Naive thymus-derived CD8-positive, alpha-beta T cell (primary cell): Measurements from ENCODE around the gene TRAP1. TPM values are rescaled to one million over a fixed set of nuclear protein-coding genes. Genes with fewer than 3 reads are reported as not detected.
A peak's percentile ranks its signal among the peaks of the same experiment; 100 is the strongest.
"Not testable (repeated sequence)": the region's sequence is repeated elsewhere in the genome, so short reads cannot be mapped to it uniquely, and the experiment has no call there.

Source experiments
- ATAC-seq, 2 donors: fragments of 150-1000 bp; cut with Tn5 transposase in 1 of 2; sonication (Bioruptor Pico), chemical (Tn5 transposase) in 1 of 2; 1 replicate in 1 of 2; 2 replicates in 1 of 2; pipeline ENCODE4 v1.10.0; 2021; ENCODE audit warnings: mild to moderate bottlenecking in 2 of 2, moderate library complexity in 2 of 2
- POLR2A ChIA-PET: fragments of 350-600 bp; sonication (Branson Sonifier 250); formaldehyde crosslinking; loops from one replicate; lab custom pipeline; 2021; ENCODE audit warnings: antibody characterized with exemption; lab: Charles Lee
- DNase-seq, 10 donors: peaks; one replicate each; pipeline versions ENCODE4 v3.0.0 to v3.0.0-alpha.2; 2020 to 2022
- H3K27ac Mint-ChIP-seq, 10 donors: one replicate each; pipeline ENCODE4 v1.8.0; 2020 to 2022; ENCODE audit warnings: mild to moderate bottlenecking in 10 of 10, mixed read lengths in 10 of 10, moderate library complexity in 4 of 10, inconsistent platforms in 1 of 10
- H3K27me3 Mint-ChIP-seq, 5 donors: one replicate each; pipeline ENCODE4 v1.8.0; 2021 to 2022; ENCODE audit warnings: mixed read lengths in 5 of 5
- H3K36me3 Mint-ChIP-seq, 3 donors: one replicate each; pipeline ENCODE4 v1.8.0; 2020 to 2022; ENCODE audit warnings: mixed read lengths in 3 of 3, mild to moderate bottlenecking in 2 of 3, inconsistent platforms in 1 of 3
- H3K4me1 Mint-ChIP-seq, 4 donors: one replicate each; pipeline ENCODE4 v1.8.0; 2021 to 2022; ENCODE audit warnings: mixed read lengths in 4 of 4
- H3K4me3 Mint-ChIP-seq, 10 donors: one replicate each; pipeline ENCODE4 v1.8.0; 2020 to 2022; ENCODE audit warnings: mild to moderate bottlenecking in 10 of 10, mixed read lengths in 10 of 10, moderate library complexity in 6 of 10, inconsistent platforms in 1 of 10
- H3K9me3 Mint-ChIP-seq, 9 donors: one replicate each; pipeline ENCODE4 v1.8.0; 2020 to 2022; ENCODE audit warnings: mixed read lengths in 9 of 9, mild to moderate bottlenecking in 3 of 9, inconsistent platforms in 1 of 9, moderate library complexity in 1 of 9
- polyA plus RNA-seq, 3 donors: library from polyadenylated mRNA; unstranded; fragments of 300-500 nt; fragmentation: Illumina TruSeq; gene quantifications; one replicate each; pipeline ENCODE4 v1.2.3, GENCODE V29; 2021
- total RNA-seq, 8 experiments: library from RNA in 2 of 8; stranded (reverse) in 2 of 8; gene quantifications; one replicate each; pipeline ENCODE4 v1.2.3 and lab custom pipeline; 2021 to 2026

Gene TRAP1
- total and polyA plus RNA-seq, 5 experiments from 2014 or later: 57.1 to 158 (median 79.1) TPM

- Mint-ChIP-seq H3K9me3 (no peaks in the 10 kb centered on the region), H3K4me3 (no peak overlapping the region), H3K27ac (peak overlapping the region in 5 of 10 donors; percentile 38 to 92 (median 84)), H3K36me3 (peaks cover 0 to 43% (median 4%) of the 10 kb centered on the region in 3 donors), H3K4me1 (peaks cover 13 to 29% (median 22%) of the 10 kb centered on the region in 4 donors), H3K27me3 (no peaks in the 10 kb centered on the region)
- DNase-seq: peak in 1 of 10 donors; percentile 63
- POLR2A ChIA-PET: no interaction called here
- ATAC-seq: no peak
These were observed 53.0 kb downstream of the TRAP1 start for GRCh38 chr16:3664187-3664896.

GRCh38 chr16:3662601-3663000 lies 54.7 kb downstream of the TRAP1 start:
- Mint-ChIP-seq H3K9me3 (no peaks in the 10 kb centered on the region), H3K4me3 (no peak overlapping the region), H3K36me3 (peaks cover 0 to 53% (median 4%) of the 10 kb centered on the region in 3 donors), H3K27me3 (no peaks in the 10 kb centered on the region), H3K27ac (peak overlapping the region in 3 of 10 donors; percentile 14 to 53 (median 47)), H3K4me1 (peaks cover 13 to 22% (median 17%) of the 10 kb centered on the region in 4 donors)
- DNase-seq: peak in 1 of 10 donors; percentile 62
- ATAC-seq: no peak
- POLR2A ChIA-PET: no interaction called here

- H3K36me3 Mint-ChIP-seq: peaks cover 0 to 60% (median 4%) of the 10 kb centered on the region in 3 donors
- peaks cover 12 to 20% (median 17%) of the 10 kb centered on the region in 4 donors for H3K4me1 Mint-ChIP-seq
- H3K9me3 Mint-ChIP-seq: no peaks in the 10 kb centered on the region
- ATAC-seq (no peak), DNase-seq (no peak)
- POLR2A ChIA-PET: no interaction called here
- H3K4me3 Mint-ChIP-seq: no peak overlapping the region
- H3K27ac Mint-ChIP-seq: no peak overlapping the region
- H3K27me3 Mint-ChIP-seq: no peaks in the 10 kb centered on the region
These were observed 55.4 kb downstream of the TRAP1 start for GRCh38 chr16:3661922-3662321.

GRCh38 chr16:3661311-3661710 lies 56.0 kb downstream of the TRAP1 start:
- POLR2A ChIA-PET: no interaction called here
- peaks cover 0 to 64% (median 4%) of the 10 kb centered on the region in 3 donors for H3K36me3 Mint-ChIP-seq

GRCh38 chr16:3659251-3659650 lies 58.1 kb downstream of the TRAP1 start:
- H3K27me3 Mint-ChIP-seq: no peaks in the 10 kb centered on the region
- POLR2A ChIA-PET: interaction anchor here (0.6 kb wide), 1 partner anchor 35 kb away, joined by 4 read pairs; no protein-coding TSS in a partner anchor
- peaks cover 0 to 2% (median under 1%) of the 10 kb centered on the region in 4 donors for H3K4me1 Mint-ChIP-seq
- H3K9me3 Mint-ChIP-seq: no peaks in the 10 kb centered on the region
- DNase-seq (no peak), ATAC-seq (no peak)
- H3K36me3 Mint-ChIP-seq: peaks cover 0 to 63% (median 0%) of the 10 kb centered on the region in 3 donors
- H3K4me3 Mint-ChIP-seq: no peak overlapping the region
- H3K27ac Mint-ChIP-seq: peak overlapping the region in 8 of 10 donors; percentile 31 to 79 (median 67)

More at GRCh38 chr16:3661311-3661710, 56.0 kb downstream of the TRAP1 start:
- H3K27me3 Mint-ChIP-seq: no peaks in the 10 kb centered on the region
- H3K9me3 Mint-ChIP-seq: no peaks in the 10 kb centered on the region
- peaks cover 10 to 17% (median 15%) of the 10 kb centered on the region in 4 donors for H3K4me1 Mint-ChIP-seq
- peak overlapping the region in 8 of 10 donors; percentile 14 to 84 (median 37) for H3K27ac Mint-ChIP-seq
- no peak for ATAC-seq
- no peak for DNase-seq
- H3K4me3 Mint-ChIP-seq: no peak overlapping the region

GRCh38 chr16:3656491-3657468 lies 60.5 kb downstream of the TRAP1 start:
- Mint-ChIP-seq H3K9me3 (no peaks in the 10 kb centered on the region), H3K27me3 (no peaks in the 10 kb centered on the region), H3K4me1 (peaks cover 0 to 6% (median 2%) of the 10 kb centered on the region in 4 donors), H3K27ac (peak overlapping the region in 6 of 10 donors; percentile 34 to 84 (median 71)), H3K36me3 (peaks cover 0 to 51% (median 0%) of the 10 kb centered on the region in 3 donors), H3K4me3 (no peak overlapping the region)
- DNase-seq (no peak), ATAC-seq (no peak)
- POLR2A ChIA-PET: no interaction called here

GRCh38 chr16:3656160-3656490 lies 61.2 kb downstream of the TRAP1 start:
- H3K4me3 Mint-ChIP-seq, H3K27me3 Mint-ChIP-seq, POLR2A ChIA-PET, H3K9me3 Mint-ChIP-seq, ATAC-seq, H3K4me1 Mint-ChIP-seq, DNase-seq: not testable (repeated sequence)
- peaks cover 0 to 53% (median 2%) of the 10 kb centered on the region in 3 donors for H3K36me3 Mint-ChIP-seq
- H3K27ac Mint-ChIP-seq: peak overlapping the region in 2 of 10 donors; percentile 18 to 70

GRCh38 chr16:3655396-3656159 lies 61.7 kb downstream of the TRAP1 start:
- Mint-ChIP-seq H3K36me3 (peaks cover 0 to 53% (median 2%) of the 10 kb centered on the region in 3 donors), H3K4me1 (peaks cover 0 to 6% (median 2%) of the 10 kb centered on the region in 4 donors), H3K27me3 (no peaks in the 10 kb centered on the region), H3K27ac (peak overlapping the region in 4 of 10 donors; percentile 29 to 70 (median 36)), H3K9me3 (no peaks in the 10 kb centered on the region), H3K4me3 (no peak overlapping the region)
- no peak for DNase-seq
- POLR2A ChIA-PET: no interaction called here
- ATAC-seq: no peak

- DNase-seq (no peak), ATAC-seq (no peak)
- Mint-ChIP-seq H3K4me3 (no peak overlapping the region), H3K9me3 (no peaks in the 10 kb centered on the region), H3K27ac (peak overlapping the region in 3 of 10 donors; percentile 12 to 40 (median 31)), H3K36me3 (peaks cover 0 to 51% (median 2%) of the 10 kb centered on the region in 3 donors), H3K4me1 (peaks cover 0 to 6% (median 2%) of the 10 kb centered on the region in 4 donors), H3K27me3 (no peaks in the 10 kb centered on the region)
- POLR2A ChIA-PET: no interaction called here
These were observed 62.3 kb downstream of the TRAP1 start for GRCh38 chr16:3655030-3655395.

- ATAC-seq (peak; percentile 79 to 83), DNase-seq (peak; percentile 20 to 73 (median 44))
- H3K36me3 Mint-ChIP-seq: peaks cover 0 to 46% (median 2%) of the 10 kb centered on the region in 3 donors
- H3K27me3 Mint-ChIP-seq: no peaks in the 10 kb centered on the region
- no peak within 1 kb of the TSS for H3K4me3 Mint-ChIP-seq
- POLR2A ChIA-PET: no interaction called here
- no peaks in the 10 kb centered on the region for H3K9me3 Mint-ChIP-seq
- H3K4me1 Mint-ChIP-seq: peaks cover 0 to 6% (median 2%) of the 10 kb centered on the region in 4 donors
- peak within 1 kb of the TSS in 8 of 10 donors; percentile 31 to 75 (median 58) for H3K27ac Mint-ChIP-seq
These were observed 62.9 kb downstream of the TRAP1 start, which contains the start of gene DNASE1 for GRCh38 chr16:3654249-3654991. DNASE1 (plus strand) TSS chr16:3654691; CDS start chr16:3655374, 683 bp downstream.

- ATAC-seq (no peak), DNase-seq (no peak)
- Mint-ChIP-seq H3K4me3 (no peak overlapping the region), H3K27ac (peak overlapping the region in 2 of 10 donors; percentile 12 to 35), H3K9me3 (no peaks in the 10 kb centered on the region), H3K27me3 (no peaks in the 10 kb centered on the region), H3K4me1 (peaks cover 0 to 6% (median 2%) of the 10 kb centered on the region in 4 donors), H3K36me3 (peaks cover 0 to 31% (median 2%) of the 10 kb centered on the region in 3 donors)
- POLR2A ChIA-PET: no interaction called here
These were observed 64.7 kb downstream of the TRAP1 start for GRCh38 chr16:3652373-3653195.
